ENCODE measurements around the gene CCDC80. TPM values are rescaled to one million over a fixed set of nuclear protein-coding genes. Genes with fewer than 3 reads are reported as not detected.
"Not testable (repeated sequence)": the region's sequence is repeated elsewhere in the genome, so short reads cannot be mapped to it uniquely, and the experiment has no call there.

The CCDC80 gene
- total RNA-seq, 1 donor from 2014 or later: 151 TPM

GRCh38 chr3:112667599-112667998 lies 26.7 kb upstream of the CCDC80 start:
- DNase-seq (ENCODE audit: low read depth): no peak

- DNase-seq (ENCODE audit: low read depth): not testable (repeated sequence)
Observed at GRCh38 chr3:112665009-112665408, 24.1 kb upstream of the CCDC80 start.

- no peak for DNase-seq (ENCODE audit: low read depth)
Observed at GRCh38 chr3:112656043-112656442, 15.1 kb upstream of the CCDC80 start.

- DNase-seq (ENCODE audit: low read depth): no peak
Observed at GRCh38 chr3:112654979-112655378, 14.0 kb upstream of the CCDC80 start.

- DNase-seq (ENCODE audit: low read depth): no peak
Observed at GRCh38 chr3:112654492-112654891, 13.5 kb upstream of the CCDC80 start.

GRCh38 chr3:112653881-112654300 lies 12.9 kb upstream of the CCDC80 start:
- peak; percentile 69 for DNase-seq (ENCODE audit: low read depth)

GRCh38 chr3:112653209-112653871 lies 12.4 kb upstream of the CCDC80 start:
- peak; percentile 91 for DNase-seq (ENCODE audit: low read depth)

- no peak for DNase-seq (ENCODE audit: low read depth)
Observed at GRCh38 chr3:112651516-112651915, 10.6 kb upstream of the CCDC80 start.

- DNase-seq (ENCODE audit: low read depth): no peak
Observed at GRCh38 chr3:112651071-112651470, 10.1 kb upstream of the CCDC80 start.

GRCh38 chr3:112650482-112650881 lies 9.5 kb upstream of the CCDC80 start:
- DNase-seq (ENCODE audit: low read depth): no peak

GRCh38 chr3:112649478-112649735 lies 8.5 kb upstream of the CCDC80 start:
- peak; percentile 76 for DNase-seq (ENCODE audit: low read depth)

- DNase-seq (ENCODE audit: low read depth): peak; percentile 98
Observed at GRCh38 chr3:112647122-112647521, 6.2 kb upstream of the CCDC80 start.

- DNase-seq (ENCODE audit: low read depth): peak; percentile 53
Observed at GRCh38 chr3:112646623-112647022, 5.7 kb upstream of the CCDC80 start.

- no peak for DNase-seq (ENCODE audit: low read depth)
Observed at GRCh38 chr3:112644453-112644852, 3.5 kb upstream of the CCDC80 start.

- DNase-seq (ENCODE audit: low read depth): no peak
Observed at GRCh38 chr3:112643621-112644240, 2.8 kb upstream of the CCDC80 start.

- peak; percentile 78 for DNase-seq (ENCODE audit: low read depth)
Observed at GRCh38 chr3:112642912-112643506, 2.1 kb upstream of the CCDC80 start.

GRCh38 chr3:112640276-112640929 lies 540 bp downstream of the CCDC80 start:
- DNase-seq (ENCODE audit: low read depth): peak; percentile 85

GRCh38 chr3:112639455-112640225 lies 1.3 kb downstream of the CCDC80 start:
- DNase-seq (ENCODE audit: low read depth): no peak

- no peak for DNase-seq (ENCODE audit: low read depth)
Observed at GRCh38 chr3:112638327-112639020, 2.5 kb downstream of the CCDC80 start.

- no peak for DNase-seq (ENCODE audit: low read depth)
Observed at GRCh38 chr3:112637700-112638099, 3.2 kb downstream of the CCDC80 start.

- DNase-seq (ENCODE audit: low read depth): peak; percentile 85
Observed at GRCh38 chr3:112635674-112636073, 5.3 kb downstream of the CCDC80 start.

All from renal cortical epithelial cell (primary cell).